ENCODE data around the gene C2CD4A.

C2CD4A gene

DNA sequence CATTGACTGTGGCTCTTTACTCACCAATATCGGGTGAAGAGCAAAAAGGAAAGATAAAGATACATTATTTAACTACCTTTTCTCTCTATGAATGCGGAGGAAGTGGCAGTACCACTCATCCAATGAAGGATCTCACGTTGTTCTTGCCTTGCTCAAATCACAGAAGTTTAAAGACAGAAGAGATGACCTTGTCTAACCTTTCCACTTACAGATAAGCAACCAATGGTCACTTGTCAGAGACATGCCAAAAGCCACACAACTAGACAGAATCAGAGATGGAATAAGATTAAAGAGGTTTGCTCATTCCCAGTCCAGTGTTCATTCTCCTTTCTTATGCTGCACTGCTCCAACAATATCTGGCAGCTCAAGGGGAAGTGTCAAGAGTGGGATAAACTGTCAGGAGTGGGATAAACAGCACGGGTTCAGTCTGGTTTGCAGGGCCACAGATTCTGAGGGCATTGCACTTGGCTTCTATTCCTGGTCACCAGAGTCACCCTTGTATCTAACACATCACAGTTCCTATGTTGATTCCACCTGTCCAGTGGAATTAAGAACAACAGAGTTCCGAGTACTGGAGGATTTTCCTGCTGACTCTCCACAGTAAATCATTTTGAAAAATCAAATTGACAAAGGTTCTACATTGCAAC lies 13.2 kb upstream of the C2CD4A start:
- TF ChIP-seq, protein P1, sequence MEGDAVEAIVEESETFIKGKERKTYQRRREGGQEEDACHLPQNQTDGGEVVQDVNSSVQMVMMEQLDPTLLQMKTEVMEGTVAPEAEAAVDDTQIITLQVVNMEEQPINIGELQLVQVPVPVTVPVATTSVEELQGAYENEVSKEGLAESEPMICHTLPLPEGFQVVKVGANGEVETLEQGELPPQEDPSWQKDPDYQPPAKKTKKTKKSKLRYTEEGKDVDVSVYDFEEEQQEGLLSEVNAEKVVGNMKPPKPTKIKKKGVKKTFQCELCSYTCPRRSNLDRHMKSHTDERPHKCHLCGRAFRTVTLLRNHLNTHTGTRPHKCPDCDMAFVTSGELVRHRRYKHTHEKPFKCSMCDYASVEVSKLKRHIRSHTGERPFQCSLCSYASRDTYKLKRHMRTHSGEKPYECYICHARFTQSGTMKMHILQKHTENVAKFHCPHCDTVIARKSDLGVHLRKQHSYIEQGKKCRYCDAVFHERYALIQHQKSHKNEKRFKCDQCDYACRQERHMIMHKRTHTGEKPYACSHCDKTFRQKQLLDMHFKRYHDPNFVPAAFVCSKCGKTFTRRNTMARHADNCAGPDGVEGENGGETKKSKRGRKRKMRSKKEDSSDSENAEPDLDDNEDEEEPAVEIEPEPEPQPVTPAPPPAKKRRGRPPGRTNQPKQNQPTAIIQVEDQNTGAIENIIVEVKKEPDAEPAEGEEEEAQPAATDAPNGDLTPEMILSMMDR (conservative IDR thresholded peaks at IDR 0.05; ENCODE audit: low read depth, low read length), result no peak
- no peak overlapping the region for H3K4me3 ChIP-seq (ENCODE audit: low read length)
- no peak for DNase-seq (ENCODE audit: low read depth)

DNA sequence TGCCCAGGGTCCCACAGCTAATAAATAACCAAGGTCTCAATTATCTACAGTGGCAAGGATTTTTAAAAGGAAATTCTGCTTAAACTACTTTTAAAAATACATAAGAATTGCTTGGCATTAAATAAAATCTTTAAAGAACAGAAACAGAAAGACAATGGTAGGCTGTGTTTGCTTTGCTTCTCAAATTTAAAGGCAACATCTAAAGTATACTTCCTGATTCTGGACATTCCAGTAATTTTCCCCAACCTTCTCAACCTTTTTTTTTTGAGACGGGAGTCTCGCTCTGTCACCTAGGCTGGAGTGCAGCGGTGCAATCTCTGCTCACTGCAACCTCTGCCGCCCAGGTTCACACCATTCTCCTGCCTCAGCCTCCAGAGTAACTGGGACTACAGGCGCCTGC lies 11.8 kb upstream of the C2CD4A start:
- TF ChIP-seq, protein P1 (conservative IDR thresholded peaks at IDR 0.05; ENCODE audit: low read depth, low read length), result no peak
- DNase-seq (ENCODE audit: low read depth), result no peak
- no peak overlapping the region for H3K4me3 ChIP-seq (ENCODE audit: low read length)

DNA sequence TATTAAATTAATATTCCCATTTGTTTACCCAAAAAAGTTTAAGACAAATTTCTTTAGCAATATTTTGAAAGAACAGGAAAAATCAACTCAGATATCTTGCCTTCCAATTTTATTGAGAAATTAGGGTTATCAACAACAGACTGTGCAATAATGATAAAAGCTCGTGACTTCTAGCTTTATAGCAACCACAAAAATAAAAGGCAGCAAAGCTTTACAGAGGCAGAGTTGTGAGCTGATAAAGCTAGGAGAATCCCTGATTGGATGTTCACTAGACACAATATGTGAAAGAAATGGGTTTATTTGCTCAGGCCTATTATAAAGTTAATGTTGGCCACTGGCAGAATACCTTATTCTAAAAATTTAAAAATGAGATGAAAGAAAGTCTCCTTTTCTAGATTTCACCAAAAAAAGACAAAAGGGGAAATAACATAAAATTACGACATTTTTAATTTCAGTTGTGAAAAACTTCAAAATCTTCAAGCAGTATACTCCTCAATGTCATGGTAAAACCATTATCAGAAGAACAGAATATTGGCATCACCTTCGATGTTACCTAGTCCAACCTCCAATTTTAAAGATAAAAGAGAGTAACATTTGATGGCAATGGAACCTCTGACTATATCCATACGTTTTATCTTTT lies 9.3 kb upstream of the C2CD4A start:
- no peak for DNase-seq (ENCODE audit: low read depth)
- TF ChIP-seq, protein P1 (conservative IDR thresholded peaks at IDR 0.05; ENCODE audit: low read depth, low read length), result no peak
- no peak overlapping the region for H3K4me3 ChIP-seq (ENCODE audit: low read length)

DNA sequence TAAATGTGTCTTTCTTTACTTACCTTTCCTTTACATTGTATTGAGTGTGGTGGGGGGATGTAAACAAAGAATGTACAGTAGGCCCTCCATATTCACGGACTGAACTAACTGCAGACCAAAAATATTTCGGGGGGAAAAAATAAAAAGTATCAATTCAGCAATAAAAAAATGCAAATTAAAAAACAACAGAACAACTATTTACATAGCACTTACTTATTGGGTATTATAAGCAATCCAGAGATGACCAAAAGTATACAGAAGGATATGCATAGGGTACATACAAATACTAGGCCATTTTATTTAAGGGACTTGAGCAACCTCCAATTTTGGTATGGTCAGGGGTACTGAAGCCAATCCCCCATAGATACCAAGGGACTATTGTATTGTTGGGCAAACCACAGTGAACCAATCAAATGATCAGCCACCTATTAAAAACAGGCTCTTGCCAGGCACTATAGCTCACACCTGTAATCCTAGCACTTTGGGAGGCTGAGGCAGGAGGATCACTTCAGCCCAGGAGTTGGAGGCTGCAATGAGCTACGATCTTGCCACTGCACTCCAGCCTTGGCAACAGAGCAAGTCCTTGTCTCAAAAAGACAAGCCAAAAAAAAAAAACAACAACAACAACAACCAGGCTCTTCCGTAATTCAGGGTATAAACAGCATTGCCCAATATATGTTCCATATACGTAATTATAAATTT lies 8.3 kb upstream of the C2CD4A start:
- TF ChIP-seq, protein P1 (conservative IDR thresholded peaks at IDR 0.05; ENCODE audit: low read depth, low read length), result no peak
- no peak overlapping the region for H3K4me3 ChIP-seq (ENCODE audit: low read length)
- no peak for DNase-seq (ENCODE audit: low read depth)

DNA sequence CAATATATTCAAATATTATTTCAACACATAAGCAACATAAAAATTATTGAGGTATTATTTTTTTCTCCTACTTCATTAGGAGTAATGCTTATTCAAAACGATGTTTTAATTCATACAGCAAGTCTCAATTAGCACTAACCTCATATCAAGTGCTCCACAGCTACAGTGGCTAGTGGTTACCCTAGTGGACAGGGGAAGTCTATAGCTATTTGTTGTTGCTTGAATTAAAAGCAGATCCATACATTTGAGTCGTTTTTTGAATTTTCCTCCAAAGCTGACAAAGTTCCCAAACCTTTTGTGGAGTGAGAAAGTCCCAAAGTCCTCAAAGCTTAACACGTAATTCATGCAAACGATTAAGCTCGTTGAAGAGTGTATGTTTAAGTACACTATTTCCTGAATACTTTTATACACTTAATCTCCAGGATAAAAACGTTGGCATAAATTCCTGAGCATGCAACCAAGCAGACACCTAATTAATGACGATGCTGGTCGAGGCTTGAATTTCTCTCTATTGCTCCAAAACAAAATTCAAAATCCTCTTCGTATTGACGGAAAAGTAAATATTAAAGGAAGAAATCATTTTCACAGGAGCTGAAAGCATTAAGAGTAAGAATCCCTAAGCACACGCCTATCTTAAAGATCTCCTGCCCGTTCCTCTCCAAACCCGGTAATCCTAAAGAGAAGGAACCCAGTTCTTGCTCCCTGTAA lies 7.5 kb upstream of the C2CD4A start:
- H3K4me3 ChIP-seq (ENCODE audit: low read length), result peak overlapping the region; percentile 58
- DNase-seq (ENCODE audit: low read depth), result no peak
- TF ChIP-seq, protein P1 (conservative IDR thresholded peaks at IDR 0.05; ENCODE audit: low read depth, low read length), result peak; percentile 36

DNA sequence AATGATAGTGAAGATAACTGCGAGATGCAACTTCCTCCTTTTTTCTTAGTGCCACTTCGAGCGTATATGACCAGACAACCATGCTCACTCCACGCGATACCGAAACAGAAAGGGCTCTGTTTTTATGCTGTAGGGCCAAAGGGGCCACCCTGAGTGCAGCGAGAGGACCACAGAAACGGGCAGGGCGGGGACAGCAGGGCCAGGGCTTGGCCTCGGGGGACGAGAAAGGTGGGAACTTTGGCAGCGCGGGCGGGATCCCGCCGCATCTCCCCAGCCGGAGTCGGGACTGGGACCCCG lies 7.0 kb upstream of the C2CD4A start:
- H3K4me3 ChIP-seq (ENCODE audit: low read length), result peak overlapping the region; percentile 58
- no peak for DNase-seq (ENCODE audit: low read depth)
- TF ChIP-seq, protein P1 (conservative IDR thresholded peaks at IDR 0.05; ENCODE audit: low read depth, low read length), result no peak

Measured in retinal pigment epithelial cell (primary cell).